Endothelial cell of umbilical vein (primary cell): ENCODE data around the gene MEGF10. TPM values are rescaled to one million over a fixed set of nuclear protein-coding genes. Genes with fewer than 3 reads are reported as not detected.

ENCODE experiments used
- BruUV-seq: library from RNA; stranded (reverse); fragments of 400-500 nt; replicated peaks from 2 replicates; lab custom pipeline; 2021; lab: Mats Ljungman, UMichigan
- CTCF ChIA-PET: fragments of 300-600, 350-600 bp; sonication (Branson Sonifier 250); formaldehyde crosslinking; loops from one replicate; lab custom pipeline; 2021; ENCODE audit warnings: antibody characterized with exemption, inconsistent platforms; lab: Charles Lee
- POLR2A ChIA-PET: fragments of 300-600, 350-600 bp; sonication (Branson Sonifier 250); formaldehyde crosslinking; loops from one replicate; lab custom pipeline; 2021; ENCODE audit warnings: antibody characterized with exemption, inconsistent platforms; lab: Charles Lee
- DNase-seq: peaks from one replicate; pipeline ENCODE4 v3.0.0-alpha.2; 2011; ENCODE audit warnings: low read depth, low spot score
- FAIRE-seq: peaks from 2 replicates; lab custom pipeline; 2011; peaks lifted over from hg19 to GRCh38; lab: Jason Lieb, UNC
- H2AFZ ChIP-seq: 2 replicates; pipeline ENCODE4 v1.6.0; 2012; ENCODE audit warnings: low read depth, low read length, control low read depth, inconsistent platforms
- H3K27ac ChIP-seq: 2 replicates; pipeline ENCODE4 v1.5.1; 2011; ENCODE audit warnings: low read depth, mild to moderate bottlenecking, control low read depth, low read length, moderate library complexity; ENCODE audit not compliant: insufficient read depth
- H3K27me3 ChIP-seq, 2 experiments: 2 replicates each; pipeline versions ENCODE4 v1.6.0 to v1.6.1; 2011; ENCODE audit warnings: low read length in 2 of 2, mixed read lengths in 1 of 2; ENCODE audit not compliant: control insufficient read depth in 2 of 2, insufficient read depth in 2 of 2
- H3K36me3 ChIP-seq, 2 experiments: 2 replicates in 1 of 2; 3 replicates in 1 of 2; pipeline ENCODE4 v1.5.1; 2011; ENCODE audit warnings: low read length in 2 of 2, mild to moderate bottlenecking in 1 of 2, moderate library complexity in 1 of 2; ENCODE audit not compliant: control insufficient read depth in 2 of 2, insufficient read depth in 2 of 2; ENCODE audit errors: extremely low read depth in 1 of 2
- H3K4me1 ChIP-seq: 3 replicates; pipeline ENCODE4 v1.5.1; 2011; ENCODE audit warnings: mild to moderate bottlenecking, low read length; ENCODE audit not compliant: control insufficient read depth, insufficient read depth; ENCODE audit errors: extremely low read depth
- H3K4me2 ChIP-seq: 2 replicates; pipeline ENCODE4 v1.6.1; 2011; ENCODE audit warnings: low read length, control low read depth, mixed read lengths; ENCODE audit not compliant: insufficient read depth
- H3K4me3 ChIP-seq, 3 experiments: fragments of 200-600 bp in 1 of 3; sonication (generic), shearing (Covaris generic) in 1 of 3; replicated peaks in 1 of 3; 2 replicates each; pipeline ENCODE4 v1.5.1; 2011 to 2016; ENCODE audit warnings: control low read depth in 3 of 3, low read length in 3 of 3, mild to moderate bottlenecking in 2 of 3, inconsistent platforms in 1 of 3, low read depth in 1 of 3, moderate library complexity in 1 of 3; ENCODE audit not compliant: insufficient read depth in 1 of 3
- H3K79me2 ChIP-seq: 2 replicates; pipeline ENCODE4 v1.6.0; 2012; ENCODE audit warnings: low read length, inconsistent platforms; ENCODE audit not compliant: control insufficient read depth, insufficient read depth
- H3K9ac ChIP-seq: replicated peaks from 2 replicates; pipeline ENCODE3; 2011; ENCODE audit warnings: low read length, control low read depth; ENCODE audit not compliant: insufficient read depth; ENCODE audit errors: extremely low read depth
- H3K9me1 ChIP-seq: replicated peaks from 3 replicates; pipeline ENCODE4 v1.6.0; 2011; ENCODE audit warnings: mild to moderate bottlenecking, low read length; ENCODE audit not compliant: control insufficient read depth, insufficient read depth; ENCODE audit errors: extremely low read depth
- H3K9me3 ChIP-seq: replicated peaks from 2 replicates; pipeline ENCODE4 v1.5.1; 2012; ENCODE audit warnings: low read length, inconsistent platforms; ENCODE audit not compliant: control insufficient read depth, insufficient read depth
- H4K20me1 ChIP-seq: replicated peaks from 2 replicates; pipeline ENCODE3; 2011; ENCODE audit warnings: mild to moderate bottlenecking, low read length; ENCODE audit not compliant: control insufficient read depth, insufficient read depth; ENCODE audit errors: extremely low read depth
- CTCF ChIP-seq, 2 donors: IDR thresholded peaks; 1 replicate in 1 of 2; 2 replicates in 1 of 2; pipeline ENCODE4 v1.5.1; 2011; ENCODE audit warnings: low read length in 2 of 2, mild to moderate bottlenecking in 2 of 2, moderate library complexity in 2 of 2, control low read depth in 1 of 2, inconsistent platforms in 1 of 2, low read depth in 1 of 2; ENCODE audit not compliant: insufficient read depth in 1 of 2; ENCODE audit errors: extremely low read depth in 1 of 2
- EZH2 ChIP-seq: IDR thresholded peaks from 2 replicates; pipeline ENCODE4 v1.6.1; 2012; ENCODE audit warnings: borderline replicate concordance, low read depth, mild to moderate bottlenecking, moderate library complexity, low read length, inconsistent platforms; ENCODE audit not compliant: severe bottlenecking
- FOS ChIP-seq: IDR thresholded peaks from 2 replicates; pipeline ENCODE4 v1.6.1; 2011; ENCODE audit warnings: mild to moderate bottlenecking, low read length, moderate library complexity, borderline replicate concordance; ENCODE audit not compliant: insufficient read depth
- GATA2 ChIP-seq: IDR thresholded peaks from 2 replicates; pipeline ENCODE4 v1.7.0; 2011; ENCODE audit warnings: low read depth, mild to moderate bottlenecking, moderate library complexity, mixed read lengths, low read length; ENCODE audit not compliant: insufficient read length, insufficient read depth
- JUN ChIP-seq: IDR thresholded peaks from 2 replicates; pipeline ENCODE4 v1.6.1; 2011; ENCODE audit warnings: borderline replicate concordance, low read depth; ENCODE audit not compliant: insufficient read length, insufficient read depth
- MAX ChIP-seq: IDR thresholded peaks from 2 replicates; pipeline ENCODE4 v1.6.1; 2011; ENCODE audit not compliant: insufficient read depth, insufficient read length
- MYC ChIP-seq: IDR thresholded peaks from one replicate; pipeline ENCODE4 v1.6.1; 2011; ENCODE audit warnings: mild to moderate bottlenecking, low read depth, low read length
- POLR2A ChIP-seq: IDR thresholded peaks from 2 replicates; pipeline ENCODE4 v1.6.1; 2012; ENCODE audit warnings: low read depth, mild to moderate bottlenecking, control low read depth, low read length
- POLR2AphosphoS5 ChIP-seq: IDR thresholded peaks from 2 replicates; pipeline ENCODE4 v1.6.1; 2012; ENCODE audit warnings: low read depth, mild to moderate bottlenecking, control low read depth, low read length, moderate library complexity; ENCODE audit not compliant: insufficient read depth
- dilution Hi-C: fragments of 300-500 bp; cut with MboI; formaldehyde crosslinking; loops from one replicate; pipeline ENCODE4 v1.15.0; 2019; ENCODE audit warnings: low sequenced_read_pairs; ENCODE audit not compliant: extremely low pct_ligation_motif_present
- intact Hi-C: fragments of 100-400 bp; cut with micrococcal nuclease; formaldehyde crosslinking; loops from one replicate; pipeline ENCODE4 v1.10.0; 2022
- polyA plus RNA-seq, 4 experiments: library from polyadenylated mRNA; depleted of rRNA in 3 of 4; stranded (reverse) in 3 of 4; unstranded in 1 of 4; fragments of >200 nt; gene quantifications; 2 replicates each; pipeline versions ENCODE4 v1.2.1 to v1.2.3, GENCODE V29; 2011 to 2012; ENCODE audit warnings: missing spikeins in 1 of 4
- total RNA-seq: library from RNA; stranded (reverse); gene quantifications from 2 replicates; pipeline ENCODE4 v1.2.3, GENCODE V29; 2021

Gene MEGF10
- total and polyA plus RNA-seq, 2 donors (not counting 3 experiments of a cell fraction or from before 2014, with no cell fraction given) = 0.30 to 1.00 TPM

- no peaks in the 10 kb centered on the region for H3K79me2 ChIP-seq
- no TSS peak for BruUV-seq
- peaks cover 3% of the 10 kb centered on the region for H4K20me1 ChIP-seq
- H3K9me3 ChIP-seq = no peaks in the 10 kb centered on the region
- no peak overlapping the region for H3K4me2 ChIP-seq
- H3K27ac ChIP-seq = no peak overlapping the region
- H3K36me3 ChIP-seq = no peaks in the 10 kb centered on the region
- H3K4me3 ChIP-seq = no peak overlapping the region
- no peak overlapping the region for H3K9ac ChIP-seq
- no peaks in the 10 kb centered on the region for H3K4me1 ChIP-seq
- peak; percentile 44 for FAIRE-seq
- intact Hi-C loops = no loop called here
- no peak overlapping the region for H2AFZ ChIP-seq
- no peaks in the 10 kb centered on the region for H3K27me3 ChIP-seq
- TF ChIP-seq POLR2AphosphoS5 (no peak), EZH2 (no peak), JUN (no peak), POLR2A (no peak), MAX (no peak), CTCF (IDR thresholded peaks at IDR 0.05; ENCODE audit: extremely low read depth in 1 of 2, insufficient read depth in 1 of 2, low read depth in 1 of 2, low read length in 2 of 2) (no peak), MYC (no peak), GATA2 (no peak), FOS (no peak)
- CTCF ChIA-PET = no interaction called here
- POLR2A ChIA-PET = no interaction called here
- dilution Hi-C loops = no loop called here
- H3K9me1 ChIP-seq = no peaks in the 10 kb centered on the region
- DNase-seq = peak; percentile 4
Observed at GRCh38 chr5:127386557-127386956, 96.0 kb downstream of the MEGF10 start.
